GM21515 (cell line): Measurements from ENCODE around the gene TM6SF1.
"Not testable (repeated sequence)": the region's sequence is repeated elsewhere in the genome, so short reads cannot be mapped to it uniquely, and the experiment has no call there.

Source experiments
- ATAC-seq: cut with Tn5 transposase; IDR thresholded peaks from one replicate; pipeline ENCODE4 v1.9.1; 2021; ENCODE audit not compliant: unreplicated experiment

Gene TM6SF1

GRCh38 chr15:83169576-83169975, 62.1 kb downstream of the TM6SF1 start:
- not testable (repeated sequence) for ATAC-seq

- no peak for ATAC-seq
Measured at GRCh38 chr15:83170474-83171165, 63.2 kb downstream of the TM6SF1 start.

GRCh38 chr15:83174891-83175290, 67.4 kb downstream of the TM6SF1 start:
- no peak for ATAC-seq

- ATAC-seq, result no peak
Measured at GRCh38 chr15:83178390-83178789, 70.9 kb downstream of the TM6SF1 start.

GRCh38 chr15:83178869-83179325, 71.5 kb downstream of the TM6SF1 start:
- ATAC-seq, result no peak

GRCh38 chr15:83185561-83185960, 78.1 kb downstream of the TM6SF1 start:
- no peak for ATAC-seq
